HG03135 (cell line): ENCODE results near the gene ELOVL7.
"Not testable (repeated sequence)": the region's sequence is repeated elsewhere in the genome, so short reads cannot be mapped to it uniquely, and the experiment has no call there.

Experiments used
- ATAC-seq: cut with Tn5 transposase; IDR thresholded peaks from one replicate; pipeline ENCODE4 v1.9.1; 2021; ENCODE audit warnings: mild to moderate bottlenecking, moderate library complexity; ENCODE audit not compliant: unreplicated experiment

The ELOVL7 gene

DNA sequence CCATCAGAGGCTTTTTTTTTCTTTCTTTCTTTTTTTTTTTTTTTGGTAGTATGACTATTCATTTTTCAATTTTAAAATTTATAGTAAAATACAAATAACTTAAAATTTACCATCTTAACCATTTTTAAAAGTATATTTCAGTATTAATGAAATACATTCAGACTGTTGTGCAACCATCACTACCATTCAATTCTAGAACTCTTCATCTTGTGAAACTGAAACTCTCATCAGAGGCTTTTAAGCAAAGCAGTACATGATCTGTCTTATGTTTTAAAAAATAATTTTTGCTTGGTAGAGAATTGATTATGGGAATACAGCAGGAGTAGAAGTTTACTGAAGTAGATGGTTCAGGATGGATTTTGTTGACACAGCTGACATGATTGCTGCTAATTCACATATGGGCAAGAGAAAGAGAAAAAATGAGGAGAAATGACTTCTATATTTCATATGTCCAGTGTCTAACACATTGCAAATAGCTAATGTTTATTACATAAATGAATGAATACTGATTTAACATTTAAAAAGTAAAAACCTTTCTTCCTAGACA lies 13.4 kb downstream of the ELOVL7 start:
- ATAC-seq = peak; percentile 47

DNA sequence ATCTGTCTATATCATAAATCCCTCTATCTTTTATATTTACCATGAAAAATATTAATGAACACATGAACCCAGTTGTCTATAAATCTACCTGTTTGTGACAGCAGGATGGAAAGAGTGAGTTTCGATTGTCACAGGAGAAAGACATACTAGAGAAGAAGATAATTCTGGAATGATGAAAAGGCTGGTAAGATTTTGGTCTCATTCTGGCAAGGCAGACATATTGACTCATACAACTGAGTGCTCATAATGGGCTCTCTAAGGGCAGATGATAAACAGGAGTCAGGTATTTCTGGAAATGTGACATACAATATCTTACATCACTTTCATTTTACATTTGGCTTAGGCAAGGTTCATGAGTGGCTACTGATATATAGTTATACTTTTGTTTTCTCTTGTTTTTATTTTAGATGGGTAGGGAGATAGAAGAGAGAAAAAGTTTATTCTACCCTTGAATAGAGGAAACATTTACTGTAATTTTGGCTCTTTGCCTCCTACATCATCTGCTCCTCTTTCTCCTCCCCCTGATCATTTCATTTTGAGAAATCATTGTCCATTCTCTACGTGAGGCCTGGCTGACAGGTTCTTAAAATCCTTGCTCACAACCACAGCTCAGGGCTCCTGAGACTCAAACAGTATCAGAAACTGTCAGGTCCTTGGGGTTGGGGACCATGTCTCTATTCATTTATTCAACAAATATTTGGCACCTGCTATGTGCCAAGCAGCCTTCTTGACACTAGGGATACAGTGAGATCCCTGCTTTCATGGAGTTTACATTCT lies 14.4 kb downstream of the ELOVL7 start:
- ATAC-seq = no peak

DNA sequence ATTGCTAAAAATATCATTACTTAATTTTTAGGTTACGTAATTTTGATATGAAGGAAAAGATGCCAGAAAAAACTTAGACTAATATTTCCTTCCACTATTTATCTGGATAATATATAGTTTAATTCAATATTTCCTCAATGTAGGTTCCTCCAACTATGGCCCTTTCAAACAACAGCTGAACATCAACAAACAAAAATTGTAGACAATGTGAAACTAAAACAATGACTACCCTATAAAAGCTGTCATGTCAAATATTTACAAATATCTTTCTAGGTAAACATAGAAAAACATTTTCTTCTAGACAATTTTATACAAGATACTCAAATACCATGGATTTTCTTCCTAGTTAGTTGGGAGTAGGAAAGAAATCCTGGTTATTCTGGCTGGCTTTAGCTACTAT lies 16.9 kb downstream of the ELOVL7 start:
- no peak for ATAC-seq

DNA sequence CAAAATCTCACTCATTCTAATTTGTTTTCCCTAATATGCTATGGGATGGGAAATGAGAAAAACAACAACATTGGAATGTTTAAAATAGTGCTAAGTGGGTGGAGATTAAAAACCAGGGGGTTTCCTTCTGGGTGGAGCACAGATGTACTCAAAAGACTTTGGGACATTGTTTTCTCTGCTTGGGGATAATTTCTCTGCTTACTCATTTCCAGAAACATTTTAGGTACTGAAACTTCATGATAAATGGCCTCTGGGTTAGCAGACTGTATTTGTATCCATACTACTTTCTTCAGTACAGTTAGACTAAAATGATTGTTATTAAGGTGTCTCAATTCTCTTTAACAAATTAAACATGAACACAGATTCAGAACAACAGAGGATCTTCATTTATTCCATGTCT lies 17.4 kb downstream of the ELOVL7 start:
- peak; percentile 83 for ATAC-seq

DNA sequence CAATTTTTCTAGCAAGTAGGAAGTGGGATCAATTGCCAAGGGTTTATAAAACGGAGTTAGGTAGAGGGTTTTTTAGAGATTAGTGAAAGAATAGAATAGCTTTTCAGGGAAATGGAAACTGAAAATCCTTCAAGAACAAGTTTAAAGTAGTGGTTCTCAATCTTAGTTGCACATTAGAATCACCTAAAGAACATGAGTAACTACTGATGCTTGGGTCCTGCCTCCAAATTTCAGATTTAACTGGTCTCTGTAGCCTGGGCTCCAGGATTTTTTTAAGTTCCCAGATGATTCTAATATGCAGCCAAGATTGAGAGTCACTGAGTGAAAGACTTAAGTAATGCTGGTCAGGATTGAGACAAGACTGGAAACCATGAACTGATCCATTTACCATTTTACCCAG lies 20.5 kb downstream of the ELOVL7 start:
- no peak for ATAC-seq

DNA sequence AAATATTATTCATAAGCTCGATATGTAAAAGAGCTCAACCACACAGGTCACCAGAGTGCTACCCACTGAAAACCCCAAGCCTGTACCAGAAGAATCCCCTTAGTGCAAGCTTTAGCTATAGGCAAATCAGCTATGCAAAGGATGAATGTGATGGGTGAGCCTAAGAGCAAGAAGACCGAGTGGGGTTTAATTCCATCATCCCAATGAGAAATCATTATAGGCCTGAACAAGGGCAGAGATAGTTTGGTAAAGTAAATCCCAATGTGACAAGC lies 21.8 kb downstream of the ELOVL7 start:
- no peak for ATAC-seq

DNA sequence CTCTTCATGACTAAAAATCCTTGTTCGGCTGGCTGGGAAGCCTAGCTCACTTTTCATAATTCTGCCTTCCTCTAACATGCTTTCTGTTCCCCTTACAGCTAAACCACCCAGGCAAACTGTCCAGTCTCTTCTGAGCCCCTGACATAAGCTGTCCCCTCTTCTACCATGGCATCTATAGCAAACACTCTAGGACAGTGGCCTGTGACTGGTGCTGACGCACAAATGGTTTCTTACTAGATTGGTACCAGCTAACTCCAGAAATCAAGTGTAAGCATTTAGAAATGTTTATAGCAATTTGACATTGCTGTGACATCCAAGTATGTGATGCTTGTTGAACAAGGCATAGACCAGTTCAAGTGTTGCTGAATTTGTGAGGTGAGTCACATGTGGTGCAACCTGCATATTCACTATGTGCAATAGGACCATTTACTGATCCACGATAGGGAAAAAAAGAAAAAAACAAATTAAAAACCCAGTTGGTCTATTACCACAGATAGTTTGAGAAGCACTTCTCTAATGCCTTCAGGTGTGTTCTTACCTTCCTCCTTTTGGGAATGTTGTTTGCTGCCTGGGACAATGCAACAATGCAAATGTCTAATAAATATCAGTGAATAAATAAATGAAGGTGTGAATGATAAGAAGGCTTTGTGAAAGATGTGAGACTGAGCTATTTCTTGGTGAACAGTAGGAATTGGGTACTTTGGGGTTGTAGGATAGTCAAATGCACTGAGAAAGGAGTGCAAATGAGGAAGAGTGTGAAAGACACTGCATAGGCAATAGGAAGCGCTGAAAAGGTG lies 22.4 kb downstream of the ELOVL7 start:
- no peak for ATAC-seq

DNA sequence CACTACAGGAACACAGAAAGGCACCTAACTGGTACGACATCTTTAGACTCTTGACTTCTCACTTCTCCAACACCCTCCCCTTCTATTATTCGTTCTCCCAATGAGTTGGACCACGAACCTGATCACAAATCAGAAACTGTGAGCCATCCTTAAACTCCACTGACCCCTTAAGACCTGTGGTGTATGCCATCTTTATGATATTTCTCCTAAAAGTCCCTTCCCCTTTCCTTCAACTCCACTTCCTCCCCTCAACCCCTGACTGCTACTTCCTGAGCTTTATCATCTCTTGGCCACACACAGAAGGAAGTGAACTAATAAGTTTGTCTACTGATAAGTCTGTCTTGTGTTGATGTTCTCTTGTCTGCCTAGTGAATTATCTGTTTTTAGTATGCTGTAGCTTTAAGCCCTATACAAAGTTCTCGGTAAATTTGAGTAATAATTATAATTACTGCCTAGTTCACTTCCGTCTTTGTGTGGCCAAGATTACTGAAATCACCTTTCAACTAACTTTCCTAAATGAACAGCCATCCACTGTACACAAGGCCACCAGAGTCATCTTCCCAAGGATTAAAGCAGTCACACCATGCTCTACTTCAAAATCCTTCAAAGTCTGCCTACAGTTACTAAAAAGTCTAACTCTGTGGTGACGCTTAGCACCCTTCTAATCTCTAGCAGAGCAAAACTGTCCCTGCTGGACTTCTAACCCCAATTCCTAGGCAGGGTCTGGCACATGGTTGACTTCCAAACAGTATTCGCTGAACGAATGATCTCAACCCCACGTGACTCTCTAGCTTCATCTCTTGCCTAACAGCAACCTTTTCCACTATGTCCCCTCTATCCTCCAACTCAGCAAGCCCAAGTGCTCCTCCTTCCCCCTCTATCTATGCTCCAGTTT lies 23.2 kb downstream of the ELOVL7 start:
- ATAC-seq = no peak

DNA sequence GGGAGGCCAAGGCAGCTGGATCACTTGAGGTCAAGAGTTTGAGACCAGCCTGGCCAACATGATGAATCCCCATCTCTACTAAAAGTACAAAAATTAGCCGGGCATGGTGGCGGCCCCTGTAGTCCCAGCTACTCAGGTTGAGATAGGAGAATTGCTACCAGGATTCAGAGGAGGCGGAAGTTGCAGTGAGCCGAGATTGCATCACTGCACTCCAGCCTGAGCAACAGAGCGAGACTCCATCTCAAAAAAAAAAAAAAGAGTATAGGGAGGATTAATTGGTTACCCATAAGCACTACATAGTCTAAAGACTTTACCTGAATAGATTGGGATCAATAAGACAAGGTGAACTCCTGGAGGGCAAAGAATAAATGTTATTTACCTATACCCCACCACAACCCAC lies 27.9 kb downstream of the ELOVL7 start:
- ATAC-seq = not testable (repeated sequence)

DNA sequence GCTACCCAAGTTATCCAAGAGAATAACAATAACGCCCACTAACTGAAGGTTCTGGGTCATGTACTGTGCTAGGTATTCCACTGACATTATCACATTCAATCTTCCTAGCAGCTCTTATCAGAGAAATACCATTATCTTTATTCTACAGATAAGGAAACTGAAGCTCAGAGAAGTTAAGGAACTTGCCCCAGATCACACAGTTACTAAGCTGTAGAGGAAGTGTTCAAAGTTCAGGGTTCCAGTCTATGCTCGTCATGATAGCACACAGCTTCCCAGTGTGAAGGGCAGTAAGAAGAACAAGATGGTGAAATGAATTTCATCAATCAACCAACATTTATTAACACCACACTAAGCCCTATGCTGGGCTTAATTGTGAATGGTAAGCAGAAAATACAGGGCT lies 29.6 kb downstream of the ELOVL7 start:
- ATAC-seq = no peak

DNA sequence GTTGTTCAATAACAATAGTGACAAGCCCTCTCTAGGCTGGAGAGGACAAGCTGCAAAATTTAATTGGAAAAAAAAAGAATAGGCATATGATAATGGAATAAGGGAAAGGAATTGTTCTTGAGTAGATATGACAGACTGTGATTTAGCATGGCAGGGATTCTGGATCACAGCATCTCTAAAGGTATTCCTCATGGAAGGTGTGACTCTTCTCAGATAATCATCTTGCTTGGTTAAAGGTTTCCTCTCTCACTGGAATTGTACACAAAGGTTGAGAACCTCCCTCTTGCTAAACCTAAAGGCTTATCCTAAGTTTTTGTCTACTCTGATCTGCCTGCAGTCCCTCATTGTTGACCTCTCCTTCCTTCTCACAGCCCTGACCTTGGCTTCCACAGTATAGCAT lies 31.6 kb downstream of the ELOVL7 start:
- no peak for ATAC-seq

DNA sequence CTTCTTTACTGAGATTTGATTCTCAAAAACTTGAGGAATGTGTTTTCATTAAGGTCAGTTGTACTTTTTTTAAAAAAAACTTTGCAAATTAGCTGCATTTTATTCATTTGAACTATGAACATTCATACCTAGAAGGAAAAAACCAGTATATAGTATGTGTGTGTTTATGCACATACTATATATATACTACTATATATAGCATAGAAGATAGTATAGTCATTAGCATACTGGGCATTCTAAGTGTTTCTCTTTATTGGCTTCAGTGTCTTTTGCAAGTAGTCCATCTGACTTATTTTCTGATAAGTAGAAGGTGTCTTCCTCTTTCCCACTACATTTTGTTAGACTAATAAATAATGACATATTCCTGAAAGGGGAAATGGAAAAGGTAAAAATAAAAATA lies 33.0 kb downstream of the ELOVL7 start:
- peak; percentile 62 for ATAC-seq

DNA sequence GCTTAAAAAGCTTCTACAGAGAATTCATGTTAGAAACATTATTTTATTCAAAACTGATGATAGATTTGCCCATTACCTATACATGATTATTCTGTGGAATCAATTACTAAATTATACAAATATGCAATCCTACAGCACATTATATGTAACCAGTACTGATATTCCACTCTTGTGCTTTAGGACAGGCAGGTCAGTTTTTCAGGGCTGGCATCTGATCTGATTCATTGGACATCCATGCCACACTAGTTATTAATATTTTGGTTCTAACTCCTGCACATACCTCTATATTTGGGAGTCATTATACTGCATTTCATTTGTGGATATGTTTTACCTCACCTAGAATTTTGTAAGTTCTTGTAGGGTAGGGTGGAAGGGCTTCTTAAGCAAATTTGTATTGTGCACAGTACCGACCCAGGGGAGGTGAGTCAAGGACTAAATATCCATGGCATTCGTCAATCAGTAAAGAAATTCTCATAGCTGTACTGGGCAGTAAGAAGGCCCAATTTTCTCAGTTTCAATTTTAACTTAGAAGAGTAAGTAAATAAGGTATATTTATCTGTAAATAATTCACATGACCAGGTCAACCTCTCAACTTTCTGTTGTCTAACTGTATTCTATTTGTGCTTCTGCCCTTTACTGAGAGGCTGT lies 33.5 kb downstream of the ELOVL7 start:
- peak; percentile 94 for ATAC-seq

DNA sequence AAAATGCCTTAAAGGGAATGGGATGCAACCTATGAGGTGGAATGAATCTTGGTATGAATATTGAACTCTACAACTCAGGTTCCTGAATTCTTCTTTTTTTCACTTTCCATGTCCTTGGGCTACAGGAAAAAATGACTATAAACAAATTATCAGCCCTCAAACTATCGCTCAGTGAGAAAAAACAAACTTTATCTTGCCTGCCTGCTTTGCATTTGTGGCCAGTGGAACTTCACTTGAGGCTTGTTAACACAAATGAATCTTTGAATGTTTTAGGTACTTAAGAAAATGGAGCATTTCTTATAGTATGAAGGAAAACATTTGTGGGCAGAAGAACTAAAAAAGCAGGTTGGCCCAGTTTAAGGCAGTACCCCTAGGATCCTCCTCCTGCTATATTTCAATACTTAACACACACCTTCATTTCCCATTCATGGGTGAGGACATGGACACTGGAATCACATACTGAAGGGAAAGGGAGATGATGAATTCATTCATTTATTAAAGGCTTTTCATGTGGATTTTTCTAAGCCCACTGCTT lies 34.1 kb downstream of the ELOVL7 start:
- no peak for ATAC-seq

DNA sequence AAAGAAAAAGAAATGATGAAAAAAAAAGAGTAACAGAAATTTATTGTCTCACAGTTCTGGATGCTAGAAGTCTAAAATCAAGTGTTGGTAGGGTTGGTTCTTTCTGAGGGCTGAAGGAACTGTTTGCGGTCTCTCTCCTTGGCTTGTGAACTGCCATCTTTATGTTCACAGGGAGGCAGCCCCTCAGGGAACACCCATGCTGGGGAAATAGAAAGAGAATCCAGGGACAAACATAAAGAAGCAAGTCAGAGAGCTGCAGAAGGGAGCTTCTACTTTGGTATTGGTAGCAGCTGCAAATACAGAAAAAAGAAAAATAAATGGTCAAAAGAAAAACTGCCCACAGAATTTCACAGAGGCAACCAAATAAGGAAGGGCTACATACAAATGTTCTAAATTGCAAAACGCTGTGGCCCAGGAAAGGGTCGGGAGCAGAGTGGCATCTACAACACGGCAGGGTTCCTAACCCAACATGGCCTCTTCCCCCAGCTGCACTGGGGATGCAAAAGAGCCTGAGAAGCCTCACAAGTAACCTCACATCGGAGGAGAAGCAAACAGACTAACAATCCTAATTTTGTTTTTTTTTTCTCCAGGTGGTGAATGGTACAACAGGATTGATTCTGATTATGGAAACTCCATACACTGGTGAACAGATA lies 37.4 kb downstream of the ELOVL7 start:
- no peak for ATAC-seq

DNA sequence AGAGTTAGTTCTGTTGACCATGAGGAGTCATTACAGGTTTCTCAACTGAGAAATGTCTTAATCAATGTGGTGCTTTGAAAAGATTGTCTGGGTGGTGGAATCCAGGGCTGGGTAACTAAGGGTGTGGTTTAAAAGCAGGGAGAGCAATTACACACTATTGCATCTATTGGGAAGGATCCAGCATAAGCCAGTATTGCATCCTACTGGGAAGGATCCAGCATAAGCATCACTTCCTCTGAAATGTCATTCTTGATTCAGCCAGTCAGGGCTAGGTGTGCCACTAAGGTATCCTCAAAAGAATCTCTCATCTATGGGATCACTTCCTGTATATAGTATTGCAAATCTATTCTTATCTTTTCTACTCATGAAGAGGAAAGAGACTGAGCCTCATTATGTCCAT lies 38.6 kb downstream of the ELOVL7 start:
- ATAC-seq = no peak

DNA sequence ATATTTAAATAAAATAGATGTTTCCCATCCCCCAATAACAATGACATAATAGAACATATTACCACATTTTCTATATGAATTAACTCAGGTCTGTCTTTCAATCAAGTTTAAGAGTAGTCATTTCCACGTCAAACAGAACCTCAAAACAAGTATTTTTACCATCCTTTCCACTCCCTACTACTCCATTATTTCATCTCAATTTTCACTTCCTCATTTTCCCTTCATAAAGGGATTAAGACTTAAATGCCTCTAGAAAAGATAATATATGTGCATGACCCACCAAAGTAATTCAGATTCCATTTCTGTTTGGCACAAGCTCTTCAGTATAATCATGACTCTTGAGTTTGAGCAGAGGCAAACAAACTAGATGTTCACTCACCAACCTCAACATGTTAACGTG lies 40.4 kb downstream of the ELOVL7 start:
- no peak for ATAC-seq

DNA sequence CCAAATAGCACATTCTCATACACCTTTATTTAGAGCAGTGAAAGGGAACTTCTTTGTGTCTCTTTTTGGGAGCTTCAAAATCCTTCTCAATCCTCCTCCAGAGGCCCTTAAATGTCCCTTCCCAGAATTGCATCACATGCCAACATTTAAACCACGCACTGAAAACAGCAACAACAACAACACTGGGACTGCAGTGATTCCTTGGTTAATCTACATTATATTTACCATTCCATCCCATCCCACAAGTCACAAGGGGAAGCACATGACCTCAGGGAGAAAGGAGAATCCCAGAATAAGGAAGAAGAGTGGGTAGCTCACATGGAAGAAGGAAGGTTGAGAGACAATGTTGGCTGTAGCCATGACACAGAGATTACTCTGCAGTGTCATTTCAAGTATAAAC lies 41.1 kb downstream of the ELOVL7 start:
- no peak for ATAC-seq

DNA sequence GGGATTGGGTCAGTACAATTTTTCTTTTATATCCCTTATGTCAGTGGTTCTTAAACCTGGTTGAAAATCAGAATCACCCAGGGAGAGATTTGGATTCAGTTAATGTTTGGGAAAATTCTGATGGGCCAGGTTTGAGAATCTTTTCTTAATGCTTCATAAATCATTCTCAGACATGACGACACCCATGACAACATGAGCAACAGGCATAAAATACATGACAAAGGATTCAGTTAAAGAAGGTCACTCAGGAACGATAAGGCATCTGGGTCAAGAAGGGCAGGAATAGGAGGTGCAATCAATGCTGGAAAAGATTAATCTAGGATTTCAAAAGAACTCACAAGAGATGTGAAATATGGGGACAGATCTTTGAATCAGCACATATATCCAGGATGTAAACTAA lies 41.8 kb downstream of the ELOVL7 start:
- ATAC-seq = no peak

DNA sequence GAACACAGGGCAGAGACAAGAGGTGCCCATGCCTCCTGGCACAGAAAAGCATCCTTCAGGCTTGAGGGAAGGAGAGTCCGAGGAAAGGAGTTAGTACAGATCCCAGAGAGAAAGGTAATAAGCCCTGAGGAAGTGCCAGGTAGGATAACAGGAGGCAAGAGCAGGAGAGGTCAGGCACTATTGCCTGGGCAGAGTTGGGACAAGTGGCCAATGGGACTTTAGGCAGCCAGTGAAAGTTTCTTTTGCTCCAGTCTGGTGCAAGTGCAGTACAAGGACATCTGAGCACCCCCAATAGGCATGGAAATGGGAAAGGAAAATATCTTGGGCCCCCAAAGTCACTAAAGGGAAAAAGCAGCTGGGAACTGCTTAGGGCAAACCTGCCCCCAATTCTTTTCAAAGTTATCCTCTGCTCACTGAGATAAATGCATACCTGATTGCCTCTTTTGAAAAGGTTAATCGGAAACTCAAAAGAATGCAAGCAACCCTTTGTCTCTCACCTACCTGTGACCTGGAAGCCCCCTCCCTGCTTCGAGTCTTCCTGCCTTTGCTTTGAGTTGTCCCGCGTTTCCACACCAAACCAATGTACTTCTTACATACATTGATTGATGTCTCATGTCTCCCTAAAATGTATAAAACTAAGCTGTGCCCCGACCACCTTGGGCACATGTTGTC lies 46.5 kb downstream of the ELOVL7 start:
- no peak for ATAC-seq
